ENCODE data around the gene HIRA.
"Not testable (repeated sequence)": the region's sequence is repeated elsewhere in the genome, so short reads cannot be mapped to it uniquely, and the experiment has no call there.

Gene HIRA

DNA sequence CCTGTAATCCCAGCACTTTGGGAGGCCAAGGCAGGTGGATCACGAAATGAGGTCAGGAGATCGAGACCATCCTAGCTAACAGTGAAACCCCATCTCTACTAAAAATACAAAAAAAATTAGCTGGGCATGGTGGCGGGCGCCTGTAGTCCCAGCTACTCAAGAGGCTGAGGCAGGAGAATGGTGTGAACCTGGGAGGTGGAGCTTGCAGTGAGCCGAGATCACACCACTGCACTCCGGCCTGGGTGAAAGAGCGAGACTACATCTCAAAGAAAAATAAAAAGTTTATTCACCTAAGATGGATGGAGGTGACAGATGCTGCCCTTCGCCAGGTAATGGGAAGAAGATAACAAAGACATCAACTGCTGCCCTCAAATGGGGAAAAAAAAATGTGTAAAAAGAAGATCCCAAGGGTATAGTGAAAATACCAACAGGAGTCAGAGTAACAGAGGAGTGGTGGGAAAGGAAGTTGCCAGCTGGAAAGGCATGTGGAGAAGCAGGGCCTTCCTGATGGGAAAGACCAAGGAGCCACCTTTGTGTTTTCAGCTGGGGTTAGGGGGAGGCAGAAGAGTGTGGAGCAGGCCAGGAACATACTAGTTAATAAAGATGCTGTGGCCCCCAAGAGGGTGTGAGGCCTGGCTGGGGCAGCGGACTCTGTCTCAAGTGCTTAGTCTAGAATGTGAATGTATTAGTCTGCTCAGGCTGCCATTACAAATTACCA is 5.1 kb upstream of the HIRA start:
- not testable (repeated sequence) for DNase-seq

DNA sequence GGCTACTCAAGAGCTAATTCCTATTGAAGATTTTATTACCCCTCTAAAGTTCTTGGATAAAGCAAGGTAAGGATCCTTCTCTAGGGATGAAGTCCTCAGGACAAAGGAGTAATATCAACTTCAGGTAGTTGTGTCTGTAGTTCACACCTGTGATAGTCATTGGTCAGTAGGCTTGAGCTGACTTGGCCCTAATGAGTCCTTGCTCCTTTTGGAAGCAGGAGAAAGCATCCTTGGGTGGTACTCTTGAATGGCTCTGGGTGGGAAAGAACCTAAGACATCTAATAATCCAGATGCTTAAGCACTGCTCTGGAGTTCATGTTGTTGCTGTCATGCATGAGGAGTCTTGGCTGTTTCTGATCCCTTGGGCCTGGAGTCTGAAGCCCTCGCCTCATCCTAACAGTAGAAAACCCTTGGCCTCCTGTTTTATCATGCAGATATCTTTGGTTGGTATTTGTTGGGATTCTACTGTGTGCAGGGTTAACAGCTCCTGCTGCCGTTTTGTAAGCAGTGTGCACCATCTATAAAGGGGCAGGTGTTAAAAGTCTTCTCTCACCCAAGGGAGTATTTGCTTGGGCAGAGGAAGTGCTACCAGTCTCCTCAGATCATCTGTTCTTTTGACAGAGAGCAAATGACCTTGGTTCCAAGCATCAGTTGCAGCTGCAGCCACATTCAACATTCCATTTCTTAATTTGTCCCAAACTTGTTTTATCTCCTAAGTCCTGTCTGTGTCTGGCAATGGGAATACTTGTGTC is 3.5 kb upstream of the HIRA start:
- no peak for DNase-seq

DNA sequence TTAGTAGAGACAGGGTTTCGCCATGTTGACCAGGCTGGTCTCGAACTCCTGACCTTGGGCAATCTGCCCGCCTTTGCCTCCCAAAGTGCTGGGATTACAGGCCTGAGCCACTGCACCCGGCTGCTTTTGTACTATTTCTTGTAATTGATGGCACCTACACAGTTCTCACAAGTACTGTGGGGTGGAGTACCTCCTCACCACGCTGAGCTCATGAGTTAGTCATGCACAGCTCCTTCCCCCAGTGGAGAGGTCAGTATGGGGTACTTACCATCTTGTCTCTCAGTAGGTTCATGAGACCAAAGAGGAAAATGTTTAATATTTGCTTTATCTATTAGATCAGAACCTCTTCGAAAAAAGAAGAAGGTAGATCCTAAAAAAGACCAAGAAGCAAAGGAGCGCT is 2.9 kb upstream of the HIRA start:
- DNase-seq: no peak

DNA sequence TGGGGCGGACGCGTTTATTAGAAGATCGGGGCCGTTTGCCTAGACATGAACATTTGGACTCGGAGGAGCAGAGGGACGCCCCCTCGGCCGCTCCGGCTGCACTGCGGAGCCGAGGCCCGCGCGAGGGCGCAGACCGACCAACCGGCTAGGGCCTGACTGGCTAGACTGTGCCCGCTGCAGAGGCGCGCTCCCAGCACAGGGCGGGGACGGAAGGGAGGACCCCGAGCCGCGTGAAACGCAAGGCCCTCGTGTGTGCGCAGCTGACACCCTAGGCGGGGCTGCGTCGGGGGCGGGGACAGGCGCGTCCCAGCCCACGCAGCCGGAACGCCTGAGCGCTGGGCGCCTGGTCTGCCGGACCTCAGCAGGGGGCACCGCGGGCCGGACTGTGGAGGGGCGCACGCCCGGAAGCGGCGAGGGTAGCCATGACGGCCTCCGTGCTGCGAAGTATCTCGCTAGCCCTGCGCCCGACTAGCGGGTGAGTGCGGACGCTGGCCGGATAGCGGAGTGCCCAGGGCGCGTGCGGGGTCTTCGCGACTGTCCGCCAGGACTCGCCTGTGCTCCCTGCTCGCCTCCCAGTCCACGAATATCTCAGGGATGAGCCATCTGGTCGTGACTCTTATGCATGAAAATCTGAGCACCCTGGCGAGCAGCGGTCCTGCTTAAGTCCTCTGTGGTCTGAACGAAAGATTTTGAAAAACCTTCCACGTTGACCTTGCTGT is 759 bp upstream of the HIRA start, which contains the start of gene MRPL40:
MRPL40 (plus strand) TSS at position 413 of the 719 bp plus-strand sequence; CDS start at position 423, 10 bp downstream.
- DNase-seq: peak; percentile 93

DNA sequence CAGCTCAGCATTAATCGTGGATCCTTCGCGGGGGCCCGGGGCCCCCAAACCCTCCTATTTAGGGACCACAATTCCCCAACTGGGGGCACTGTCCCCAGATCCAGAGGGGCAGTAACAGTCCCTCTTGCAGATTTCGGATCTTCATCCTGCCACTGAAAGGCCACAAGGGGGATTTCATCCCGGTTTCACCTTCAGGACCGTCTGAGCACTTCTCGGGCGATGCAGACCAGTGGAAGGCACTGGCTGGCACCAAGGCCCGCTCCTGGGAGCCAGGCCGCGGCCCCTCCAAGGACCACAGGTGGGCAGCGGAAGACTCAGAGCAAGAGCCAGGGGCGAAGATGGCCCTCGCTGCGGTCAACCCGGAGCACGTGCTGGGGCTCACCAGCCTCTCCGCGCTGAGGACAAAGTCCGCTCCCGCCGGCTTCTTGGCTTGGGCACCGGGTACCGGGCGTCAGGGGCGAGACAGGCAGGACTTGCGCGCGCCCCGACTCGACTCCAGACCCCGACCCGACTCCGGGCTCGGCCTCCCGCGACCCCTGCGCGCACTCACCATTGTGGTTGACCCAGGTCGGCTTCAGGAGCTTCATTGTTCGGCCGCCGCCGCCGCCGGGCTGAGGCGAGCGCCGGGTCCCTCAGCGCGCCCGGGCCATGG is 517 bp downstream of the HIRA start:
- DNase-seq: peak; percentile 20

DNA sequence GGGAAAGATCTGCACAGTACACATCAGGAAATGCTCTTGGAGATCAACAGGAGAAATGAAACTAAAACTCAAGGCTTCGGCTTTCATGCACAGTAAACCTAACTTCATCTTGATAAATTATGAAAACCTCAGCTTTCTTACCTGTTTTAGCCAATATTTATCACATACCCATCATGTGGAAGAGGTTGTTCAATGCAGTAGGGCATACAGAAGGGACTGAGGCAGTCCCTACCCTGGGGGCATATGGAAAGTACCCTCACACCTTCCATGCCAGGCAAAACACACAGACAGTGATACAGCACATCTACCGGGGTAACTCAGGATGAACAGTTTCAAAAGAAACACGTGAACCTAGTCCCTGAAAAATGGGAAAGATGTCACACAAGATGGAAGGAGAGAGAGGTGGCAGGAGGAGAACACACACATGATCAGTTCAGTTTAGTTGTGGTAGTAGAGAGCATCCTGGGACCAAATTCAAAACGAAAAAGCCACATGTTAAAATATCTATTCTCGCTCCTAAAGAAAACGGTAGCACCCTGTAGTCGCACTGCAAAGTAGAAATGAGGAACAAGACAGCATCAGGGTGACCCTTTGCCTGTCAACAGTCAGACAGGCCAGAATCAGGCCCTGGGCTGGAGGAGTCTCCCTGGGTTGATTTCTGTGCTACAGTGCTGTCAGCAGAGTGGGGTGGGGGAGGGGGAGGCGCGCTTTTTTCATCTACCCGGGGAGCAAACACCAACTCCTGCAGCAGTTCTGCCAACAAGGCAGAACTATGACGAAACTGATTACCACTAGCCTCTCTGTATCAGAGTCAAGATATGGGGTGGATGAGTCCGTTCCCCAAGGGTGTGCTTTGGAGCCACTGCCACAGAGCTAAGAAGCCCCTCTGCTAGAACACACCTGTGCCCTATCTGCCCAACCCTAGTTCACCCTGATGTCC is 1.3 kb downstream of the HIRA start:
- peak; percentile 18 for DNase-seq

DNA sequence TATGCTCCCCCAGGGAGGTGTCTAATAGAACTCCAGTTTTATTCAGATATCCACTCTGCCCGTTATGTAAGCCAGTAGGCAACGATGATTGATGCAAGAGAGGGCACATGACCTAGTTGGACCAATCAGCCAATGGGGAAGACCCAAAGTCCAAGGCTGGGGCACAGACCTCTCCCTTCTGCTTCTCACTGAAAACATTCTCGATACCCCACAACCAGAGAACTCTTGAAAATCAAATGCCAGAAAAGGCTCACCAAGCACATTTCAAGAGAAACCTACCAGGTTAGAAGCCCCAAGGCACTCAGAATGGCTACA is 7.4 kb downstream of the HIRA start:
- no peak for DNase-seq

DNA sequence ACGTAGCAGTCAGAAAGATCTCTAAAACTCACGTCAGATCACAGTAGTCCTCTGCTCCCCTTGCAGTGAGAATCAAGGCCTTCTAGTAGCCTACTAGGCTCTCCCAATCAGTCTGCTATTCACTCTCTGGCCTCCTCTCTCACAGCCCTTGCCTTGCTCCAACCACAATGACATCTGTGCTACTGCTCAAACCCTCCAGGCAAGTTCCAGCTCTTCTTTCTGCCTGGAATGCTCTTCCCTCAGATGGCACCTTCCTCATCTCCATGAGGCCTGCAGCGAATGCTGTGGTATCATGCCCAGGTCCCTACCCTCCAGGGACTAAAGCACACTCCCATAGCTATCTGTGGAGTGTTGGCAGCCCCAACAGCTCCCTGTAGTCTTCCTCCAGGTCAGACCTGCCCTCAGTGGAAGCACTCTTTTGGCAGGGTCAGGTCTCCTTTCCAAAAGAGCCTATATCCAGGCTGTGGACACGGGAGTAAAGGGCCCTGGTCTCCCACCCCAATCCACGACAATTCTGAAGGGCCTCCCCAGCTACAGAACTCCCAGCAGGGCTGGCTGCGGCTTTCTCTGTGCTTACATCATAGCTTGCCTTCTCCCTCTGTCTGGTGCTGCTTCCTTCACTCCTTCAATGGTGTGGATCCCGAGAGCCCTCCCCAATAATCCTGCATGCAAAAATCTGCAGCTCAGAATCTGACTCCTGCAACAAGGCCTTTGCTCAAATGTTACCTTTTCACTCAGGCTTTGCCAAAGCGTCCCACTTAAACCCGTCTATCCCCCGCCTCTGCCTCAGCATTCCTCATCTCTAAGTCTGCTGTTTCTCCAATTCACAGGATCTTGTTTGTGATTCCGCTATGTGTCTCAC is 8.9 kb downstream of the HIRA start:
- DNase-seq: no peak

DNA sequence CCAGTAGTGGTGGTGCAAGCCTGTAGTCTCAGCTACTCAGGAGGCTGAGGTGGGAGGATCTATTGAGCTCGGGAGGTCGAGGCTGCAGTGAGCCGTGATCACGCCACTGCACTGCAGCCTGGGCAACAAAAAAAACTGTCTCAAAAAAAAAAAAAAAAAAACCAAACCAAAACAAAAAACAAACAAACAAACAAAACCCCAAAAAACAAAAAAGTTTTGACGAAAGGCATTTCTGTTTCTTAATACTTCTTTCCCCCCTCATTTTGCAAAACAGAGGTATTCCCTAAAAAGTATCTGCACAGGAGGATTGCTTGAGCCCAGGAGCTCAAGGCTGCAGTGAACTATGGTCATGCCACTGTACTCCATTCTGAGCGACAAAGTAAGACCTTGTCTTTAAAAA is 11.2 kb downstream of the HIRA start:
- DNase-seq: no peak

DNA sequence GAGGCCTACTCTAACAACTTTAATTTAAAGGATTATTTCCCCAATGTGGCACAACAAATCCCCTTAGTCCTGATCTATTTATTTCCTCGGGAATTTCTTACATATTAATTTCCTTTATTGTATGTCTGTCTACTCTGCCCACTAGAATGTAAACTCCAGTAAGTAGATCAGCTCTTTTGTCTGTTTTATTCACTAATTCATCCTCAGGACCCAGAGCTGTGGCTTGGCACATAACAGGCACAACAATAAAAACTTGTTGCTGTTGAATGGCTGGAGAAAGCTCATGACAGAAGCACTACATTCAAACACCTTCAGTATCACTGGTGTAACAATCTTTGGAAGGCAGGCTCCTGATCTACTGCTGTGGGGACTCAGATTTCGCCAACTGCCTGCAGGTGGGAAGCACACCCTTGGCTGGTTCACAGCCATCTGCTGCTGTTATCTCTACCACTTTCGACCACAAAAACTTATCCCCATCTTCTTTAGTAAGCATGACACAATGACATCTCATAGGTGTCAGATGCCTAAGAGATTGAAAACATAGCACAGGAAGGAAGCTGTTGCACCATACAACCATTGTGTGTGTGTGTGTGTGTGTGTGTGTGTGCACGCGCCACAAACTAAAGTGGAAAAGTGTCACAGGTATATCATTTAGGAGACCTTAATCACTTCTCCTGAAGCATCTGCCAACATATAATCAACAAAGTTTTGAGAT is 11.9 kb downstream of the HIRA start:
- DNase-seq: peak; percentile 13

DNA sequence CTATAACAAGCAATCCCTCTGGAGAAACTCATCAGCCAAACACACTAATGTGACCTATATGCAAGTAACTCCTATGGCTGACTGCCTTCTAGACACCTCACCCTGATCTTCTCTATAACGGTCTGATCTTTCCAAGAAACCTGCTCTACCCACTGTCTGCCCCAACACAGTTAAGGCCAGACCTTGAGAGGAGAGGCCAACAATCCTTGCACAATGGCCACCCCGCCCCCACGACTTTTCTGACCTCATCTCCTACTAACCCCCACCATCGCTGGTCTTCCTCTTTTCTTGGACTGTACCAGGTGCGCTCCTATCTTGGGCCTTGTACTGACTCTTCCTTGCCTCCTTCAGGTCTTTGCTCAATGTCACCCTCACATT is 12.5 kb downstream of the HIRA start:
- no peak for DNase-seq

DNA sequence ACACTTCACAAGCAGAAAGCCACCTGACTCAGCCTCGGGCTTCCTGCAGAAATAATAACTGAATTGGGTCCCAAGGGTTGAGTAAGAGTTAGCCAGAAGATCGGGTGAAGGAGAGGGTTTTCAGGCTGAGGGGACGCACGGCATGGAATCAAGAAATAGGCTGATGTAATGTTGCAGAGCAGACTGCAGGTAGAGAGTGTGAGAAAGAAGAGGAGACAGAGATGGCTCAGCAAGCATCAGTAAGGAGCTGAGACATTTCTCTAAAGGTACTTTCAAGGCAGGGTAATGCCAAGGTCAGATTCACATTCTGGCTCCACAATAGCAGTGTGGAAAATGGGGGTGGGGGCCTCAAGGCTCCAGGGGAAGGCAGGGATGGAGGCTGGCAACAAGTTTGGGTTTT is 18.6 kb downstream of the HIRA start:
- DNase-seq: no peak

DNA sequence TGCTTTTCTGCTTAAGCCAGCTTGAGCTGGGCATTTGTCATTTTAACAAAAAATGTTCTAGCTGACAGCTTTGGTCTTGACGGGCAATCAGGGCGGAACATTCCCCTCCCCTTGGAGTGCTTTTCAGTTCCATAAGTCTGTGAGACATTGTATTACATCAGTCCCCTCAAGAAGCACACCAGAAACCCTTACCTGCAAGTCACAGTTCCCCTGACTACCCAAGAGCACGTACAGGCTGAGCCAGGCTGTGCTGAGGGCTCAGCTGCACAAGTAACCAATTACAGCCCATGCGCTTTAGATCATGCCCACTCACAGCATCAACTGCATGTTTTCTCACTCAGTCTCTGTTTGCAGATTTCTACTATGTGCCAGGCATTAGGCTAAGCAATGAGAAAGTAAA is 19.1 kb downstream of the HIRA start:
- DNase-seq: no peak

DNA sequence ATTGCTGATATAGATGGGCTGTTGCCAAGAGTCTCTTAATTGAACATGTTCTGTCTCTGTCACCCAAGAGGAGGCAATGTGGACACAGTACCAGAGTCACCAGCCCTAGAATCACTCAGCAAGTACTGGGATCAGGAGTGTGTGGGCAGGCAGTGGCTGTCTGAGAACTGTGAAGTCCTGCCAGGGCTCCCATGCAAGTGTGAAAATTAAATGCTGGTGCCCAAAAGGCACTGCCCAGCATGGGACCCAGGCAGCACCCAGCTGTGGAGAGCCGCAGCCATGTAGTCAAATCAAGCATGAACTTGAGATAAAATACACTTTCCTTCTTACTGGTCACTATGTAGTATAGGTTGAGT is 19.9 kb downstream of the HIRA start:
- no peak for DNase-seq

DNA sequence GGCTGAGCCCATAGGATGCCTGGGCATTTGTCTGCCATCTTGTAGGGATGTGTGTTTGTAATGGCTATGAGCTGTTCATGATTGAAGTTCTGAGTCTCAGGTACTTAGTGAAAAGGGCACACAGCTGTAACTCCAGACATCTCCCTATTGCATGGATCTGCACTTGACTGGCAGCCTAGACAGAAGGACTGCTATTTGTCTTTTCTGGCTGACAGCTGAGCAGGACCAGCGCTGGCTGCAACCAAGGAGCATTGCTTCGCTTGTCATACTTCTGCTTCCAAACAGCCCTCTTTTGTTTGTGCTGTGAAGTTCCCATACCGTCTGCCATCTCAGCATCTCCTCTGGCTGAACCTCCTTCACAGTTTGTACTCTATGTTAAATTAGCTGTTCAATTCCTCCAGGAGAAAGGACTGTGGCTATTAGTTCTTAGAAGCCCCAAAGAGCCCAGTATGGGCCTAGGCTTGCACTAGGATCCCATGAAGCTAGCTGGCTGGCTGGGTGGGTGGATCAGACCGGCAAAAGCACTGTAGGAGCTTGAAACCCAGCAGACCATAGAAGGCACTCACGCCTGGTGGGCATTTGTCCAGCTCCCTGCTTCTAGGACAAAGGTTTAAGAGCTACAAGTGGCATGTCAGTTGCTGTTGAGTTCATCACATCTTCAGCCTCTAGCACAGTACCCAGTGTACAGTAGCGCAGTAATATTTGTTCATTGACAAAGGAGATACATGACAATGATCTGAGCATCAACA is 20.4 kb downstream of the HIRA start:
- DNase-seq: no peak

DNA sequence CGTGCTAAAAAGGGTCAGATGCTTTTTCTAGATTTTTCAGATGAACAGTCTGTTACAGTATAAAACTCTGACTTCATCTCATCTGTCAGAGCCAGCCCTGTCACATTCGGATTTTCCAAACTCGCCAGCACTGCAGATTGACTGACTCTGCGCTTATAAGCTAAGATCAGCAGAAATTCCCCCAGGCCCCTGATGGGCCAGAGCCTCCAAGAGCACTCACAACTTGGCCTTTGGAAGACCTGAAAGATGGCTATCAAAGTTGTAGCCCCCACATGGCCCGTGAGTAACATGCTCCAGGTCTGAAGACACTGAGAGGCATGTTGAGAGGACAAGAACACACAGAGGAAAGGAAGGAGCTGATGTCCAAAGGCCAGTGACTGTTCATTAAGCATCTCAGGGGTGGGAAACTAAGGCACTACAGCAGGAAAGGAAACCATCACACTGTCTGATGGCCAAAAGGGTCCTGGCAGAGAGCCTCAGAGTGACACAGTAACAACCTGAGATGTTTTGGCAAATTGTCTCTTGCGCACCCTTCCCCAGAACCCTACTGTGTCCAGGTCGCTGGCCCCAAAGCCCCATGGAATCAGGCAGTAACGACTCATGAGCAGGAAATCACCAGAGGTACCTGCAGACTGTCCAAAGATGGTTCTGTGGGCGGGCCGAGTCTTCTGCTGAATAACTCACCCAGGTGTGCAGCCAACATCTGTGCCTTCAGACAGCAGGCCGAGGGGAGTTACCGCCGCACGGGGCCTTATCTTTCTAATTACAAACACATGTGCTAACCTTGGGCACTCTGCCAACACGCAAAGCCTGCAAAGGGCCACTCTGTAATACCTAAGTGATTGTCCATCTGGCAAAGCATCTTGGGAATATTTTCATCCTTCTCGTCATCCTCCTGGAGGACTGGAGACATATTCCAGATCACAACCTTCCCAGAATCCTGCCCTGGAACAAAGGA is 23.6 kb downstream of the HIRA start:
- DNase-seq: peak; percentile 79

DNA sequence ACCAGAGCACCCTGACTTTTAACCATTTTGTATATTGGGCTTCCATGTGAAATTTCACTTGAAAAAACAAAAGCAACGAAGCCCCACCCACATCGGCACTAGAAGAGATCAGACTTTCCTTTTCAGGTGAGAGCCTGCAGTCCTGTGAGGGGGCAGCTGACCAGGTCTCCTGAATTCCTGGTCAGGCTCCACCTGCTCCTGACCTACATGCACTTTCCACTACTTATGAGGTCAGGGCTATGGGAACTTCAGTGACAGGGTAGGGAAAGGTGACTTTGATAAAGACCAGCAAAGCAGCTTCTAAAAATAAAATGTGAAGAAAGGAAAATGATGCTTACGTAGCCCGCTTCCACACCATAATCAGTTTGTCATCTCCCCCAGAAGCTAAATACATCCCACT is 24.7 kb downstream of the HIRA start:
- no peak for DNase-seq

DNA sequence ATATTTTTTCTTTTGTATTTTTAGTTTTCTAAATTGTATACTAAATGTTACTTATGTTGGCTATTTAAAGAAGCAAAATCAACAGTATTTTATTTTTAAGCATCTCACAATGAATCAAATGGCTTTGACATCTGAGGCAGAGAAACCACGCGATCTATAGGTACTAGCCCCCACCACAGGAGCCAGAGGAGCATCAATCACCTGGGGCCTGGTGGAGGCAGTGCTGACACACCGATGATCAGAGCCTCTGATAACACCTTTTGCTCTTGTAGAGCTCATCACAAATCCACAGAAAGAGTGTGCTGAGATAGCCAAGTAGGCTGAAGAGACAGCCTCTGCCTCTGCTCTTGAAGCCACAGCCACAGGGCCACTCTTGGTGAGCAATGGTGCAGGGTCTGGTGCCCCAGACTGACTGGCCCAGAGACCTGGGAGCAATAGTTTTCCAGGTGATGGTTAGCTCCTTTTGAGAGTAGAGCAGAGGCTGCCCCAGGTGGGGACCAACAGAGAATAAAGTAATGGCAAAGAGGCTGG is 25.2 kb downstream of the HIRA start:
- no peak for DNase-seq

DNA sequence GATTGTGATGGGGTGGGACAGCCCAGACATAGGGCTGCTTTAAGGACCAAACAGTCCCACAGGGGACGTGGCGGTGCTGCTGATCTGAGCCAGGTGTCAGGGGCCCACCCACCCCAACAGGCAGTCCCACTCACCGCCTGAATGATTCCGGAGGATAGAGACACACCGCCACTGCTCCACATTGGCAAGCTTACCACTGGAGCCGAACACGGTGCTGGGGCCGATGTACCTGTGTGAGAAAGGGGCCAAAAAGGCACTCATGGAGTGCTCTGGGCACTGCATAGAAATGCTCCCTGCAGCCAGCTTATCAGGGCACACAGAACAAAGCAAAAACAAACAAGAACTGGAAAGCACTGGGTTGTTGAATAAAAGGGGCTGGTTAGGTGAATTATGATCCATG is 25.9 kb downstream of the HIRA start:
- no peak for DNase-seq

All from NCI-H82 (cell line).